KMS-11 (cell line): ENCODE results near the gene FOXO3.
A peak's percentile ranks its signal among the peaks of the same experiment; 100 is the strongest.

Experiments
- H2AFZ ChIP-seq: fragments of 200-600 bp; sonication (generic); 2 replicates; pipeline ENCODE4 v1.6.1; 2016; ENCODE audit warnings: antibody characterized with exemption, mixed run types, low read depth
- H3K27ac ChIP-seq: fragments of 200-600 bp; sonication (generic); 2 replicates; pipeline ENCODE4 v1.6.1; 2016; ENCODE audit warnings: mild to moderate bottlenecking, mixed run types
- H3K27me3 ChIP-seq: fragments of 200-600 bp; sonication (generic); 2 replicates; pipeline ENCODE4 v1.6.1; 2017; ENCODE audit warnings: mild to moderate bottlenecking, low read depth, mixed run types, moderate library complexity; ENCODE audit not compliant: insufficient read depth
- H3K36me3 ChIP-seq: fragments of 200-600 bp; sonication (generic); 2 replicates; pipeline ENCODE4 v1.6.1; 2017; ENCODE audit warnings: mild to moderate bottlenecking, mixed run types; ENCODE audit not compliant: insufficient read depth
- H3K4me1 ChIP-seq: fragments of 200-600 bp; sonication (generic); 2 replicates; pipeline ENCODE4 v1.6.1; 2016; ENCODE audit warnings: mild to moderate bottlenecking, low read depth, mixed run types; ENCODE audit not compliant: poor library complexity, severe bottlenecking
- H3K4me2 ChIP-seq: fragments of 200-600 bp; sonication (generic); 2 replicates; pipeline ENCODE4 v1.7.0; 2016; ENCODE audit warnings: mild to moderate bottlenecking, mixed run types
- H3K4me3 ChIP-seq: fragments of 200-600 bp; sonication (generic); IDR thresholded peaks from 2 replicates; pipeline ENCODE4 v1.6.1; 2017; ENCODE audit warnings: low read depth, low read length, mixed read lengths; ENCODE audit not compliant: insufficient read depth
- H3K79me2 ChIP-seq: fragments of 200-600 bp; sonication (generic); 2 replicates; pipeline ENCODE4 v1.6.1; 2016; ENCODE audit warnings: low read depth, mixed run types; ENCODE audit not compliant: insufficient read depth
- H3K9ac ChIP-seq: fragments of 200-600 bp; sonication (generic); 2 replicates; pipeline ENCODE4 v1.6.1; 2016; ENCODE audit warnings: mild to moderate bottlenecking, mixed run types
- H4K20me1 ChIP-seq: fragments of 200-600 bp; sonication (generic); 2 replicates; pipeline ENCODE4 v1.6.1; 2016; ENCODE audit warnings: mild to moderate bottlenecking, mixed run types; ENCODE audit not compliant: insufficient read depth
- TF ChIP-seq, protein P1 (sequence below): fragments of 200-600 bp; sonication (generic); conservative IDR thresholded peaks from 2 replicates; pipeline ENCODE4 v1.6.1; 2017; ENCODE audit warnings: low read depth, mild to moderate bottlenecking, antibody characterized with exemption, low read length, moderate library complexity, mixed read lengths

FOXO3 gene

GRCh38 chr6:108609276-108609769, 48.6 kb downstream of the FOXO3 start:
- Histone ChIP-seq H3K27me3 (no peaks in the 10 kb centered on the region), H3K36me3 (no peaks in the 10 kb centered on the region), H3K79me2 (peaks cover 100% of the 10 kb centered on the region), H3K4me1 (peaks cover 99% of the 10 kb centered on the region), H2AFZ (no peak overlapping the region), H3K9ac (peak overlapping the region; percentile 69), H3K4me3 (no peak overlapping the region), H3K27ac (peak overlapping the region; percentile 95), H3K4me2 (peak overlapping the region; percentile 82), H4K20me1 (no peaks in the 10 kb centered on the region; the same call in 1 of the 2 replicates)
- TF ChIP-seq, protein P1, sequence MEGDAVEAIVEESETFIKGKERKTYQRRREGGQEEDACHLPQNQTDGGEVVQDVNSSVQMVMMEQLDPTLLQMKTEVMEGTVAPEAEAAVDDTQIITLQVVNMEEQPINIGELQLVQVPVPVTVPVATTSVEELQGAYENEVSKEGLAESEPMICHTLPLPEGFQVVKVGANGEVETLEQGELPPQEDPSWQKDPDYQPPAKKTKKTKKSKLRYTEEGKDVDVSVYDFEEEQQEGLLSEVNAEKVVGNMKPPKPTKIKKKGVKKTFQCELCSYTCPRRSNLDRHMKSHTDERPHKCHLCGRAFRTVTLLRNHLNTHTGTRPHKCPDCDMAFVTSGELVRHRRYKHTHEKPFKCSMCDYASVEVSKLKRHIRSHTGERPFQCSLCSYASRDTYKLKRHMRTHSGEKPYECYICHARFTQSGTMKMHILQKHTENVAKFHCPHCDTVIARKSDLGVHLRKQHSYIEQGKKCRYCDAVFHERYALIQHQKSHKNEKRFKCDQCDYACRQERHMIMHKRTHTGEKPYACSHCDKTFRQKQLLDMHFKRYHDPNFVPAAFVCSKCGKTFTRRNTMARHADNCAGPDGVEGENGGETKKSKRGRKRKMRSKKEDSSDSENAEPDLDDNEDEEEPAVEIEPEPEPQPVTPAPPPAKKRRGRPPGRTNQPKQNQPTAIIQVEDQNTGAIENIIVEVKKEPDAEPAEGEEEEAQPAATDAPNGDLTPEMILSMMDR = no peak

- Histone ChIP-seq H3K9ac (peak overlapping the region; percentile 69), H3K4me1 (peaks cover 99% of the 10 kb centered on the region), H3K27me3 (no peaks in the 10 kb centered on the region), H3K79me2 (peaks cover 100% of the 10 kb centered on the region), H3K36me3 (no peaks in the 10 kb centered on the region), H3K4me2 (peak overlapping the region; percentile 82), H2AFZ (no peak overlapping the region), H3K27ac (peak overlapping the region; percentile 95), H3K4me3 (no peak overlapping the region), H4K20me1 (no peaks in the 10 kb centered on the region; the same call in 1 of the 2 replicates)
- TF ChIP-seq, protein P1 = no peak
Measured at GRCh38 chr6:108610270-108610839, 49.6 kb downstream of the FOXO3 start.

GRCh38 chr6:108610957-108611586, 50.4 kb downstream of the FOXO3 start:
- H3K9ac ChIP-seq = peak overlapping the region; percentile 69; the same call in 1 of the 2 replicates
- no peak overlapping the region for H2AFZ ChIP-seq
- peaks cover 100% of the 10 kb centered on the region for H3K79me2 ChIP-seq
- H3K27me3 ChIP-seq = no peaks in the 10 kb centered on the region
- no peaks in the 10 kb centered on the region; the same call in 1 of the 2 replicates for H4K20me1 ChIP-seq
- no peak overlapping the region for H3K4me3 ChIP-seq
- TF ChIP-seq, protein P1 = no peak
- peak overlapping the region; percentile 82 for H3K4me2 ChIP-seq
- H3K4me1 ChIP-seq = peaks cover 99% of the 10 kb centered on the region
- H3K27ac ChIP-seq = peak overlapping the region; percentile 95
- no peaks in the 10 kb centered on the region for H3K36me3 ChIP-seq

- no peak overlapping the region for H3K4me2 ChIP-seq
- no peaks in the 10 kb centered on the region; the same call in 1 of the 2 replicates for H4K20me1 ChIP-seq
- TF ChIP-seq, protein P1 = no peak
- H3K79me2 ChIP-seq = peaks cover 100% of the 10 kb centered on the region
- H3K9ac ChIP-seq = no peak overlapping the region
- peak overlapping the region; percentile 95; the same call in 1 of the 2 replicates for H3K27ac ChIP-seq
- H3K4me1 ChIP-seq = peaks cover 99% of the 10 kb centered on the region
- no peak overlapping the region for H3K4me3 ChIP-seq
- H3K36me3 ChIP-seq = no peaks in the 10 kb centered on the region
- H3K27me3 ChIP-seq = no peaks in the 10 kb centered on the region
- no peak overlapping the region for H2AFZ ChIP-seq
Measured at GRCh38 chr6:108612852-108613251, 52.1 kb downstream of the FOXO3 start.
